GM11168 (cell line): ENCODE results near the gene MYO18A.
"Not testable (repeated sequence)": the region's sequence is repeated elsewhere in the genome, so short reads cannot be mapped to it uniquely, and the experiment has no call there.

Source experiments
- in situ Hi-C: fragments of 300-500 bp; cut with MboI; formaldehyde crosslinking; loops from one replicate; pipeline ENCODE4 v1.12.0; 2022; ENCODE audit warnings: low sequenced_read_pairs; ENCODE audit not compliant: unreplicated experiment

Gene MYO18A

DNA sequence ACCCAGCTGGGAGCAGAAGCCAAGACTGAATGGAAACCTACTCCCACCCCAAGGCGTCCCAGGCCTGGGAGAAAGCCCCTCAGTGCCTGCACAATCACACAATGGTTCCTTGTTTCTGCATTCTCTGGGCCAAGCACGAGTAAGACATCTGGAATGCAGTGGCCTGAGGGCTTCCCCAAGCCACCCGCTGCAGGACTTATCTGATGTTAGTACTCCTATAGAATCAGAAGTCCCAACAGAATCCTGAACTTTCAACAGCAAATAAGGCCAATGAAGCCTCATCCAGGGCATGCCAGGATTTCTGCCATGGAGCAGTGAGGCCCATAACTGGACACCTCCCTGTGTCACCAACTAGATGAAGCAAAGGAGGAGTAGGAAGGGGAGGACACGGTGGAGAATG, 28.6 kb downstream of the MYO18A start:
- in situ Hi-C loops = loop anchor here (5.0 kb wide), 1 partner anchor 36 kb away; no protein-coding TSS in a partner anchor

GRCh38 chr17:29150161-29150560, 30.0 kb downstream of the MYO18A start:
- in situ Hi-C loops = loop anchor here (5.0 kb wide), 1 partner anchor 37 kb away; no protein-coding TSS in a partner anchor

- in situ Hi-C loops = loop anchor here (5.0 kb wide), 1 partner anchor 38 kb away; no protein-coding TSS in a partner anchor
These were observed 30.6 kb downstream of the MYO18A start for GRCh38 chr17:29149431-29150064.

GRCh38 chr17:29148790-29149430, 31.3 kb downstream of the MYO18A start:
- in situ Hi-C loops = no loop called here

- in situ Hi-C loops = no loop called here
These were observed 31.9 kb downstream of the MYO18A start for GRCh38 chr17:29148257-29148789.

- in situ Hi-C loops = no loop called here
These were observed 32.5 kb downstream of the MYO18A start for GRCh38 chr17:29147682-29148081.

DNA sequence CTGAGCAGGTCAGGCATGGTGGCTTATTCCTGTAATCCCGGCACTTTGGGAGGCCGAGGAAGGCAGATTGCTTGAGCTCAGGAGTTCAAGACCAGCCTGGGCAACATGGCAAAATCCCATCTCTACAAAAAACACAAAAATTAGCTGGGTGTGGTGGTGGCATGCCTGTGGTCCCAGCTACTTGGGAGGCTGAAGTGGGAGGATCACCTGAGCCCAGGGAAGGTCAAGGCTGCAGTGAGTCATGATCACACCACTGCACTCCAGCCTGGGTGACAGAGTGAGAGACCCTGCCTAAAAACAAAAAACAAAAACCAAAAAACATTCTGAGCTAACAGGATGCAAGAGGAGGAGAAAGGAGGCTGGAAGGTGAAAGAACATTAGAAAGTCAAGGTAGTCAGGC, 33.0 kb downstream of the MYO18A start:
- in situ Hi-C loops = not testable (repeated sequence)

DNA sequence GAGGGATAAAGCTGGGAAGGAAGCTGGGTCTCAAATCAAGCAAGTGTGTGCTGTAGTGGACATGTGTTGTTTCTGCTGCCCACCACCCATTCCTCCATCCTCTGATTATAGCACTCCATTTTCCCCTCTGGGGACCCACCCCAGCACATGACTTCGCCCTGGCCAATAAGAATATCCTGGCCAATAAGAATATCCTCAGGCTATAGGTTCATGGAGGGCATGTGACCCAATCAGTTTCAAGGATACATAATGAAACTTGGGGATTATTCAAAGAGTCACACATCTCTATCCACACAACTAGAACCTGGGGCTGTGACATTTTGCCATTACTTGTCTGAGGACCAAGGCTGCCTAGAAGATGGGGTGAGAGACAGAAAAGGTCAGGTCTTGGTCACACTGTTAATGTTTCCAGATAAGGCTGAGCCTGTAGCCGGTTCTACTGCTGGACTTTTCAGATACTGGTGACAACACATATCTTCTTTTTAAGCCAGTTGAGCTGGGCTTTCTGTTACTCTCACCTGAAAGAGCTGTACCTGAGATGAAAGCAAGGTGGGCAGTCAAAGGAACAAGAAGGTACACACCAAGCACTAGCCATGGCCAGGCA, 33.7 kb downstream of the MYO18A start:
- in situ Hi-C loops = no loop called here

DNA sequence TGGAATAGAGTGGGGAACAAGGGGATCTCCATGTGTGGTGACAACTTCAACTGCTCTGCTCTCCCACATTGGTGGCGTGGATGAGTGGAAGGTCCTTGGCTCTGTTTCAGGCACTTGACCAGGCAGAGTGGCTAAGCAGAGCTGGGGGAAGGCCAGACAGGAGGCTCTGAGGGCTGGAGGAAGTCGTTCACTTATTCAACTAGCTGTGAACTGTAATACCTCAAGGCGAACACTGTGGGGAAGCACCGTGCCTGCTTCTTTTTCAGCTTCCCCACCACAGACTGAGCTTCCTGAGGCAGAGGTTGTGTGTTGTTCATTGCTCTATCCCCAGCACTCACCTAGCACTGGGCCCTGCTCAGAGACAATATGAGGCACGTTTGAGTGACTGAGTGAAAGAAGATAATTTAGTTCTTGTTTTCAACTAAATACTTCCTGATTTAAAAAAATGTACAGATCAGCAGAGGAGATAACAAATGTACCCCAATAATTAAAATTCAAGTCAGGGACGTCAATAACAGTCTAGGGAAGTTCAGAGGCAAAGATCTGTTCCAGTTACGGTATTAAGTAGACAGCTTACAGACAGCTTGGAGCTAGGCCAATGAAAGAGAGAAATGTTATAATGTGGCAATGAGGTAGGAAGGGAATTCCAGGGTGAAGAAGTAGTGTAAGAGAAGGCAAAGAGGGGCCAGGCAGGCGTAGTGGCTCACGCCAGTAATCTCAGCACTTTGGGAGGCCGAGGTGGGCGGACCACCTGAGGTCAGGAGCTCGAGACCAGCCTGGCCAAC, 34.7 kb downstream of the MYO18A start:
- in situ Hi-C loops = no loop called here

- in situ Hi-C loops = no loop called here
These were observed 36.3 kb downstream of the MYO18A start for GRCh38 chr17:29143894-29144293.

- in situ Hi-C loops = no loop called here
These were observed 38.7 kb downstream of the MYO18A start for GRCh38 chr17:29141514-29141876.

DNA sequence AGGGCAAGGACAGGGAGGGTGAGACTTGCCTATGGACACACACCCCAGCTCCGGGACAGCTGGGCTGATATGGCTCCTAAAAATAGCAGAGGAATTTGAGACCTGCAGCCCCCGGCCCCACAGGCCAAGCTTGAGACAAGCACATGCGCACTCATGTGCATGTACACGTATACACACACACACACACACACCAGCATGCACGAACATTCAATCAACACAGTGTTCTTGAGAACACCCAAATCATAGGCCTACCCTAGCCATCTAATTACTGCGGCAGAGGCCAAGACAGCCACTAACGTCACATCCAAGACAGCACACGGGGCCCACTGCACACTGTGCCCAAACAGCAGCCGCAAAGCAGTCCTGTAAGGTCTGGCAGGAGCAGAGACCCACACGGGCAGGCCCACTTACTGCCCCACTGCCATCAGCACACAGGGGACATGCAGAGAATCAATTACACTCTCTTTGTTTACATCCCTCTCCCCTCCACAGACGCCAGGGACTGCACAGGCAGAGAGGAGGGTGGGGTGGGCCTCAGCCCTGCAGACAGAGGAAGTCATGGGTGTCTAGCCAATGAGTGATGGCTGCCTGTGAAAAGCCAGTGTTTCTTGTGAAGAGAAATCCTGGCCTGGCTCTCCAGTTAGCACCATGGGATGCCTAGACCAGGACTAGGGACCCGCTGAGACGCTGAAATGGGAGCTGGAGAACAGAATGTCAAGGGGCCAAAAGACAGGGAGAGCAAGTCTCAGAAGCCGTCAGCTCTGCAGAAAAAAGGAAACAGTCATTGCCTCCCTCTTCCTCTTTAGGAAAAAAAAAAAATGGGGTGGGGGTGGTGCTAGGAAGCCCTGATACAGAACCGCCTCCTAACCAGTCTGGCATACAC, 39.3 kb downstream of the MYO18A start:
- in situ Hi-C loops = no loop called here

GRCh38 chr17:29140051-29140621, 40.1 kb downstream of the MYO18A start:
- in situ Hi-C loops = no loop called here

GRCh38 chr17:29138971-29139691, 41.1 kb downstream of the MYO18A start:
- in situ Hi-C loops = no loop called here

- in situ Hi-C loops = no loop called here
These were observed 41.8 kb downstream of the MYO18A start for GRCh38 chr17:29138184-29138955.

- in situ Hi-C loops = no loop called here
These were observed 43.0 kb downstream of the MYO18A start for GRCh38 chr17:29136998-29137730.

DNA sequence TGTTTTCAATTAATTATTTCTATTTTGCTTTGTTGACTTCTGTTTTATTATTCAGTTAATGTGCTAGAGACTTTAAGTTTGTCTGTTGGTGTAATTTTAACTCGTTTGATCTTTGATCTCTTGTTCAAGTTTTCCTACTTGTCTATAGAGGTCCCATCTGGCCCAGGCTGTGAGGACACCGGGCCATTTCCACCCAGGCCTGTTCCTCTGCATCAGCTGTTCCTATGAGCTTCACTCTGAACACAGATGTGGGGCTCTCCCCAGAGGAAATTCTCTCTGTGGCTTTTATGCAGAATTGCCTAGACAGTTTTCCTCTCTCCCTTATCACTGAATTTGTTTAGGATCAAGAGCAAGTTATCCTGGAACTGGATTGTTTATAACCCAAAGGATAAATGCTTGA, 44.7 kb downstream of the MYO18A start:
- in situ Hi-C loops = no loop called here
